SK-N-SH (cell line): ENCODE data around the gene B4GALNT3. TPM values are rescaled to one million over a fixed set of nuclear protein-coding genes. Genes with fewer than 3 reads are reported as not detected.
A peak's percentile ranks its signal among the peaks of the same experiment; 100 is the strongest.

Source experiments
- CTCF ChIA-PET: fragments of 300-600, 350-600 bp; formaldehyde crosslinking; extraction: SDS; loops from one replicate; lab custom pipeline; 2021; lab: Yijun Ruan, JAX
- POLR2A ChIA-PET: fragments of 350-600 bp; sonication (Branson Sonifier 250); formaldehyde crosslinking; extraction: SDS; loops from one replicate; lab custom pipeline; 2020; ENCODE audit warnings: antibody characterized with exemption, inconsistent platforms; lab: Yijun Ruan, JAX
- DNase-seq: peaks from one replicate; pipeline ENCODE4 v3.0.0; 2012
- H2AFZ ChIP-seq: fragments of 200-600 bp; sonication (generic); 2 replicates; pipeline ENCODE4 v1.8.1; 2016; ENCODE audit warnings: antibody characterized with exemption, mild to moderate bottlenecking, low read depth
- H3F3A ChIP-seq: fragments of 200-600 bp; sonication (generic); replicated peaks from 2 replicates; pipeline ENCODE3; 2016; ENCODE audit warnings: antibody characterized with exemption, mild to moderate bottlenecking; ENCODE audit not compliant: insufficient read depth
- H3K27ac ChIP-seq, 2 experiments: fragments of 200-500 bp in 1 of 2; fragments of 200-600 bp in 1 of 2; sonication (Bioruptor generic) in 1 of 2; sonication (generic), shearing (Covaris generic) in 1 of 2; 2 replicates each; pipeline versions ENCODE4 v1.5.1 to v1.6.1; 2014 to 2016; ENCODE audit warnings: low read depth in 2 of 2, inconsistent platforms in 1 of 2, low read length in 1 of 2, mild to moderate bottlenecking in 1 of 2, mixed read lengths in 1 of 2
- H3K27me3 ChIP-seq: fragments of 200-600 bp; sonication (generic), shearing (Covaris generic); 2 replicates; pipeline ENCODE4 v1.6.1; 2016; ENCODE audit warnings: mixed run types; ENCODE audit not compliant: insufficient read depth
- H3K36me3 ChIP-seq, 2 experiments: fragments of 200-500 bp in 1 of 2; fragments of 200-600 bp in 1 of 2; sonication (Bioruptor generic) in 1 of 2; sonication (generic) in 1 of 2; replicated peaks in 1 of 2; 2 replicates each; pipeline versions ENCODE3 to v1.5.1; 2014 to 2016; ENCODE audit warnings: low read length in 1 of 2, mild to moderate bottlenecking in 1 of 2; ENCODE audit not compliant: insufficient read depth in 2 of 2, control insufficient read depth in 1 of 2
- H3K4me1 ChIP-seq, 2 experiments: fragments of 200-500 bp in 1 of 2; fragments of 200-600 bp in 1 of 2; sonication (Bioruptor generic) in 1 of 2; sonication (generic), shearing (Covaris generic) in 1 of 2; 2 replicates each; pipeline versions ENCODE4 v1.5.1 to v1.6.1; 2014 to 2016; ENCODE audit warnings: low read depth in 1 of 2, low read length in 1 of 2, mixed run types in 1 of 2; ENCODE audit not compliant: insufficient read depth in 2 of 2, control insufficient read depth in 1 of 2
- H3K4me2 ChIP-seq: fragments of 200-600 bp; sonication (generic), shearing (Covaris generic); 2 replicates; pipeline ENCODE4 v1.6.1; 2017; ENCODE audit warnings: mixed run types
- H3K4me3 ChIP-seq, 2 experiments: fragments of 200-500 bp in 1 of 2; fragments of 200-600 bp in 1 of 2; sonication (Bioruptor generic) in 1 of 2; sonication (generic), shearing (Covaris generic) in 1 of 2; 2 replicates each; pipeline versions ENCODE4 v1.5.1 to v1.8.1; 2014 to 2016; ENCODE audit warnings: low read depth in 2 of 2, inconsistent platforms in 1 of 2, low read length in 1 of 2, mild to moderate bottlenecking in 1 of 2, mixed read lengths in 1 of 2, moderate library complexity in 1 of 2
- H3K79me2 ChIP-seq: fragments of 200-600 bp; sonication (generic); 2 replicates; pipeline ENCODE4 v1.8.1; 2017; ENCODE audit warnings: mild to moderate bottlenecking; ENCODE audit not compliant: insufficient read depth
- H3K9ac ChIP-seq: fragments of 200-600 bp; sonication (generic); 2 replicates; pipeline ENCODE4 v1.6.1; 2017; ENCODE audit warnings: mixed run types
- H3K9me2 ChIP-seq: fragments of 200-600 bp; sonication (generic); 2 replicates; pipeline ENCODE4 v1.6.1; 2017; ENCODE audit warnings: mixed run types
- H3K9me3 ChIP-seq: fragments of 200-600 bp; sonication (generic); 2 replicates; pipeline ENCODE4 v1.6.1; 2017; ENCODE audit warnings: mixed run types, mild to moderate bottlenecking, moderate library complexity
- H4K20me1 ChIP-seq: fragments of 200-600 bp; sonication (generic); 2 replicates; pipeline ENCODE4 v1.6.1; 2017; ENCODE audit warnings: mild to moderate bottlenecking, mixed run types; ENCODE audit not compliant: insufficient read depth
- CHD2 ChIP-seq: fragments of 150-350 bp; IDR thresholded peaks from 2 replicates; pipeline ENCODE4 v1.6.1; 2018; ENCODE audit warnings: low read length; ENCODE audit not compliant: partially characterized antibody
- CTCF ChIP-seq: fragments of 200-600 bp; sonication (generic); IDR thresholded peaks from 2 replicates; pipeline ENCODE4 v1.6.1; 2017; ENCODE audit warnings: antibody characterized with exemption, mild to moderate bottlenecking, moderate library complexity
- ELF1 ChIP-seq: IDR thresholded peaks from 2 replicates; pipeline ENCODE4 v1.4.0; 2012
- EZH2phosphoT487 ChIP-seq: fragments of 200-600 bp; sonication (generic); IDR thresholded peaks from 2 replicates; pipeline ENCODE4 v1.6.1; 2017; ENCODE audit warnings: low read depth, mixed run types, mild to moderate bottlenecking, antibody characterized with exemption, moderate library complexity, borderline replicate concordance
- FOSL2 ChIP-seq: IDR thresholded peaks from 2 replicates; pipeline ENCODE4 v1.4.0; 2012; ENCODE audit warnings: low read depth, mild to moderate bottlenecking, moderate library complexity, borderline replicate concordance
- FOXJ3 ChIP-seq: sonication (generic); formaldehyde crosslinking; IDR thresholded peaks from 2 replicates; pipeline ENCODE4 v1.5.1; 2020; ENCODE audit warnings: mild to moderate bottlenecking, missing genetic modification reagents
- GABPA ChIP-seq: IDR thresholded peaks from 2 replicates; pipeline ENCODE4 v1.4.0; 2012; ENCODE audit warnings: low read depth, mild to moderate bottlenecking
- IRF3 ChIP-seq: fragments of 150-350 bp; IDR thresholded peaks from 2 replicates; pipeline ENCODE4 v1.6.1; 2016; ENCODE audit warnings: mild to moderate bottlenecking, low read depth, low read length
- JUND ChIP-seq: IDR thresholded peaks from 2 replicates; pipeline ENCODE4 v1.4.0; 2012
- MEF2A ChIP-seq: IDR thresholded peaks from 2 replicates; pipeline ENCODE4 v1.4.0; 2012; ENCODE audit warnings: low read depth, borderline replicate concordance
- MXI1 ChIP-seq: IDR thresholded peaks from 2 replicates; pipeline ENCODE4 v1.6.1; 2012; ENCODE audit warnings: mild to moderate bottlenecking, low read depth, low read length, improper control_type of control experiment
- NFIC ChIP-seq: IDR thresholded peaks from 2 replicates; pipeline ENCODE4 v1.4.0; 2012; ENCODE audit warnings: borderline replicate concordance
- NRF1 ChIP-seq: IDR thresholded peaks from 2 replicates; pipeline ENCODE4 v1.6.1; 2012; ENCODE audit warnings: low read depth, mild to moderate bottlenecking, low read length
- PBX3 ChIP-seq: IDR thresholded peaks from 2 replicates; pipeline ENCODE4; 2012
- RAD21 ChIP-seq: IDR thresholded peaks from 2 replicates; pipeline ENCODE4 v1.6.1; 2012; ENCODE audit warnings: mild to moderate bottlenecking, low read length
- REST ChIP-seq: IDR thresholded peaks from 2 replicates; pipeline ENCODE4 v1.6.1; 2012; ENCODE audit warnings: mild to moderate bottlenecking, low read depth, low read length, moderate library complexity
- RFX5 ChIP-seq: IDR thresholded peaks from 2 replicates; pipeline ENCODE4 v1.6.1; 2012; ENCODE audit warnings: mild to moderate bottlenecking, improper control_type of control experiment, low read length
- RXRA ChIP-seq: IDR thresholded peaks from 2 replicates; pipeline ENCODE4 v1.4.0; 2012; ENCODE audit warnings: low read depth, mild to moderate bottlenecking, borderline replicate concordance
- SMC3 ChIP-seq: IDR thresholded peaks from 2 replicates; pipeline ENCODE4 v1.6.1; 2012; ENCODE audit warnings: low read depth, low read length, improper control_type of control experiment
- TEAD4 ChIP-seq: IDR thresholded peaks from 2 replicates; pipeline ENCODE4 v1.4.0; 2012; ENCODE audit warnings: mild to moderate bottlenecking, borderline replicate concordance; ENCODE audit not compliant: insufficient read depth
- USF2 ChIP-seq: fragments of 150-350 bp; IDR thresholded peaks from 2 replicates; pipeline ENCODE4 v1.6.1; 2017; ENCODE audit warnings: antibody characterized with exemption, low read length, low read depth, borderline replicate concordance
- YY1 ChIP-seq: IDR thresholded peaks from 2 replicates; pipeline ENCODE4 v1.4.0; 2012; ENCODE audit warnings: low read depth, mild to moderate bottlenecking
- WGBS: methylation state at CpG from one replicate; pipeline ENCODE4 v1.1.6; 2017; ENCODE audit warnings: low lambda C conversion rate; 5-methylcytosine and 5-hydroxymethylcytosine counted together
- polyA plus RNA-seq, 3 experiments: library from polyadenylated mRNA; depleted of rRNA; stranded (reverse); fragments of >200 nt; gene quantifications; 2 replicates each; pipeline ENCODE4 v1.2.3, GENCODE V29; 2012

The B4GALNT3 gene
- polyA plus RNA-seq, 1 of the 3 experiments (the other 2 are of a cell fraction) = 0.53 TPM

GRCh38 chr12:546265-546919, 86.7 kb downstream of the B4GALNT3 start (continued):
- TF ChIP-seq MEF2A (no peak), MXI1 (no peak), SMC3 (no peak), NRF1 (no peak), EZH2phosphoT487 (no peak)

- H3K4me3 ChIP-seq = peak overlapping the region; percentile 28 to 49
- H4K20me1 ChIP-seq = no peaks in the 10 kb centered on the region
- no peaks in the 10 kb centered on the region for H3K79me2 ChIP-seq
- ChIA-PET POLR2A (no interaction called here), CTCF (interaction anchor here (0.6 to 17.8 kb wide), 57 partner anchors 10 to 1069 kb away, joined by 3 to 560 read pairs (median 4); partner anchors contain the start of genes B4GALNT3, CCDC77 and KDM5A)
- H3K9me2 ChIP-seq = no peaks in the 10 kb centered on the region
- no peaks in the 10 kb centered on the region for H3K9me3 ChIP-seq
- H3K36me3 ChIP-seq = no peaks in the 10 kb centered on the region
- peak; percentile 96 for DNase-seq
- no peak overlapping the region for H3K27ac ChIP-seq
- peak overlapping the region; percentile 60 for H3K4me2 ChIP-seq
- H3K4me1 ChIP-seq = peaks cover 0 to 13% of the 10 kb centered on the region in 2 experiments; a peak in 1 of 4 replicates
- H2AFZ ChIP-seq = no peak overlapping the region
- WGBS = 18% methylated on average over 40 of the region's 44 CpGs
- H3K9ac ChIP-seq = no peak overlapping the region
- H3K27me3 ChIP-seq = no peaks in the 10 kb centered on the region; the same call in 1 of the 2 replicates
- no peaks in the 10 kb centered on the region for H3F3A ChIP-seq
- TF ChIP-seq ELF1 = no peak
- TF ChIP-seq CTCF = peak; percentile 95
- no peak for TF ChIP-seq GABPA
- no peak for TF ChIP-seq PBX3
- TF ChIP-seq USF2 = no peak
- TF ChIP-seq REST = no peak
- TF ChIP-seq YY1 = no peak
- peak; percentile 13 for TF ChIP-seq CHD2
- TF ChIP-seq RFX5 = no peak
- peak; percentile 98 for TF ChIP-seq SMC3
- TF ChIP-seq FOXJ3 (CRISPR knock-in tag) = no peak
- TF ChIP-seq JUND = no peak
- TF ChIP-seq NFIC = no peak
- no peak for TF ChIP-seq FOSL2
- TF ChIP-seq TEAD4 = no peak
- TF ChIP-seq RAD21 = peak; percentile 97
- TF ChIP-seq IRF3 = no peak
- no peak for TF ChIP-seq RXRA
Measured at GRCh38 chr12:546920-547845, 87.4 kb downstream of the B4GALNT3 start.
